ENCODE results near the gene PBX3.

DNA sequence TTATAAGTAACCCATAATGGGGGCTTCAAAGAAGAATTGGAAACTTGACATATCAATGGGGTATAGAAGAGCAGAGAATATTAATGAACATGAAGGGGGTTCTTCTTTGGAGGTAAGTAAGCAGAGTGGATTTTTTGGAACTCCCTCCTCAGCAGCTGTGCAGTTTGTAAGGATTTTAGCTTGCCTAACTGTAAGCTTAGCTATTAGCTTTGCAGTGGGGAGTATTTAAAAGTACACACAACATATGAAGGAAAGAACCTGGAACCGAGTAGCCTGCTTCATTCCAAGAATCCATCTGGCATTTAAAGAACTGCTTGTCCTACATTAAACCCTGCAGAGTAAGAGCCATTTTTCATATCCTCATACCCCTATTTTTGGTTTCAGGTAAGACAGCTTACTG is 2.2 kb upstream of the PBX3 start:
- TF ChIP-seq, protein P1, sequence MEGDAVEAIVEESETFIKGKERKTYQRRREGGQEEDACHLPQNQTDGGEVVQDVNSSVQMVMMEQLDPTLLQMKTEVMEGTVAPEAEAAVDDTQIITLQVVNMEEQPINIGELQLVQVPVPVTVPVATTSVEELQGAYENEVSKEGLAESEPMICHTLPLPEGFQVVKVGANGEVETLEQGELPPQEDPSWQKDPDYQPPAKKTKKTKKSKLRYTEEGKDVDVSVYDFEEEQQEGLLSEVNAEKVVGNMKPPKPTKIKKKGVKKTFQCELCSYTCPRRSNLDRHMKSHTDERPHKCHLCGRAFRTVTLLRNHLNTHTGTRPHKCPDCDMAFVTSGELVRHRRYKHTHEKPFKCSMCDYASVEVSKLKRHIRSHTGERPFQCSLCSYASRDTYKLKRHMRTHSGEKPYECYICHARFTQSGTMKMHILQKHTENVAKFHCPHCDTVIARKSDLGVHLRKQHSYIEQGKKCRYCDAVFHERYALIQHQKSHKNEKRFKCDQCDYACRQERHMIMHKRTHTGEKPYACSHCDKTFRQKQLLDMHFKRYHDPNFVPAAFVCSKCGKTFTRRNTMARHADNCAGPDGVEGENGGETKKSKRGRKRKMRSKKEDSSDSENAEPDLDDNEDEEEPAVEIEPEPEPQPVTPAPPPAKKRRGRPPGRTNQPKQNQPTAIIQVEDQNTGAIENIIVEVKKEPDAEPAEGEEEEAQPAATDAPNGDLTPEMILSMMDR (IDR thresholded peaks at IDR 0.05), result no peak
- TF ChIP-seq POLR2A (IDR thresholded peaks at IDR 0.05), result no peak
